ENCODE results near the gene VWF.

DNA sequence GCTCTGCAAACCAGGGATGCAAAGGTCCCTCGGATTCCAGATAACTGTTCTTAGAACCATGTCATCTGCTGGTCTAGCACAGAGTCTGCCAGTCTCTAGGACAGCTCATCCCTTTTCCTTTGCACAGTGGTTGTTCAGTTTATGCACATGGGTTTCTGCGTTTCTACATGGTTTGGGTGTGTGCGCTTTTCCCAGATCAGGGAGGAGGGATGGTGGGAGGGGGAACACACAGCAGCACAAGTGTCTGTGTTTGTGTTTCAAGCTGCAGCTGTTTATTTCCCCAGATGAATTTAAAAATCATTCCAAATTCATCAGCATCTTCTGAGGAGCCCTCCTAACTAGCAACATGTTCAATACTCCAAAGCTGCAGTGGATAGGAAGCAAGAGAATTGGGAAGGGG, 224.8 kb downstream of the VWF start:
- TF ChIP-seq, protein P1, sequence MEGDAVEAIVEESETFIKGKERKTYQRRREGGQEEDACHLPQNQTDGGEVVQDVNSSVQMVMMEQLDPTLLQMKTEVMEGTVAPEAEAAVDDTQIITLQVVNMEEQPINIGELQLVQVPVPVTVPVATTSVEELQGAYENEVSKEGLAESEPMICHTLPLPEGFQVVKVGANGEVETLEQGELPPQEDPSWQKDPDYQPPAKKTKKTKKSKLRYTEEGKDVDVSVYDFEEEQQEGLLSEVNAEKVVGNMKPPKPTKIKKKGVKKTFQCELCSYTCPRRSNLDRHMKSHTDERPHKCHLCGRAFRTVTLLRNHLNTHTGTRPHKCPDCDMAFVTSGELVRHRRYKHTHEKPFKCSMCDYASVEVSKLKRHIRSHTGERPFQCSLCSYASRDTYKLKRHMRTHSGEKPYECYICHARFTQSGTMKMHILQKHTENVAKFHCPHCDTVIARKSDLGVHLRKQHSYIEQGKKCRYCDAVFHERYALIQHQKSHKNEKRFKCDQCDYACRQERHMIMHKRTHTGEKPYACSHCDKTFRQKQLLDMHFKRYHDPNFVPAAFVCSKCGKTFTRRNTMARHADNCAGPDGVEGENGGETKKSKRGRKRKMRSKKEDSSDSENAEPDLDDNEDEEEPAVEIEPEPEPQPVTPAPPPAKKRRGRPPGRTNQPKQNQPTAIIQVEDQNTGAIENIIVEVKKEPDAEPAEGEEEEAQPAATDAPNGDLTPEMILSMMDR (IDR thresholded peaks at IDR 0.05) = no peak
- no peak for TF ChIP-seq EP300 (IDR thresholded peaks at IDR 0.05)

Data from gastroesophageal sphincter (tissue), 3 donors.